ENCODE data around the gene HNRNPUL2. TPM values are rescaled to one million over a fixed set of nuclear protein-coding genes. Genes with fewer than 3 reads are reported as not detected.

The HNRNPUL2 gene
- total and polyA plus RNA-seq, 10 of the 15 experiments (the other 5 are each of a cell fraction or from before 2014, with no cell fraction given) = 1.6 to 72.2 (median 14.9) TPM

- TF ChIP-seq CEBPZ (IDR thresholded peaks at IDR 0.05; ENCODE audit: low read depth, low read length) (no peak), PKNOX1 (IDR thresholded peaks at IDR 0.05) (no peak), ZBTB40 (IDR thresholded peaks at IDR 0.05; ENCODE audit: borderline replicate concordance) (no peak)
Observed at GRCh38 chr11:62712861-62713260, 14.4 kb downstream of the HNRNPUL2 start (continued).

Measured in GM12878 (cell line).